ENCODE measurements around the gene CARNS1.

DNA sequence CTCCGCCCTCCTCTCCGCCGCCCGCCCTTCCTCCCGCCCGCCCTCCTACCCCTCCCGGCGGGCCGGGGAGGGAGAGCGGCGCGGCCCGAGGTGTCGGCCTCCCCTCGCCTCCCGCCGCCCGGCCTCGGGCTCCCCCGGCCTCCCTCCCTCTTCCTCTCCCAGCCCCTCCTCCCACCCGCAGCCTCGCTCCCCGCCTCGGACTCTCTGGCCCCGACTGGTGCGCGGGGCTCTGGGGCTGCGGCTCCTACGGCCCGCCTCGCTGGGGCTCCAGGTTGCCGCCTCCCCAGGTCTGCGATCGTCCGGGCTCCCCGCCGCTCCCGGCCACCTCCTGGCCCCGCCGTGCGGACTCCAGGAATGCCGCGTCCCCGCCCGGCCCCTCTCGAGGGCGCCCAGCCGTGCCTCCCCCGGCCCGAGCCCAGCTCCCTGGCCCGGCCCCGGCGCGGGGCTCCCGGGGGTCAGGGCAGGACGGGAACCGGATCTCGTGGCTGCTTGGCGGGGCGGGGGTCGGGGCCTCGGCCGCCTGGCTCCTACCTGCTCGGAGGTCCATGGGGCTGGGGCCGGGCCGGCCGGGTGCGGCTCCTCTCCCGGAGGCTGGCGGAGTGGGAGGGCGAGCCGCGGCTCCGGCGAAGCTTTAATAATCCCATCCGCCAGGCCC lies 42.4 kb upstream of the CARNS1 start, which contains the start of gene CLCF1:
- TF ChIP-seq POLR2A (IDR thresholded peaks at IDR 0.05), result peak in 1 of 4 donors; percentile 32
- TF ChIP-seq, protein P1, sequence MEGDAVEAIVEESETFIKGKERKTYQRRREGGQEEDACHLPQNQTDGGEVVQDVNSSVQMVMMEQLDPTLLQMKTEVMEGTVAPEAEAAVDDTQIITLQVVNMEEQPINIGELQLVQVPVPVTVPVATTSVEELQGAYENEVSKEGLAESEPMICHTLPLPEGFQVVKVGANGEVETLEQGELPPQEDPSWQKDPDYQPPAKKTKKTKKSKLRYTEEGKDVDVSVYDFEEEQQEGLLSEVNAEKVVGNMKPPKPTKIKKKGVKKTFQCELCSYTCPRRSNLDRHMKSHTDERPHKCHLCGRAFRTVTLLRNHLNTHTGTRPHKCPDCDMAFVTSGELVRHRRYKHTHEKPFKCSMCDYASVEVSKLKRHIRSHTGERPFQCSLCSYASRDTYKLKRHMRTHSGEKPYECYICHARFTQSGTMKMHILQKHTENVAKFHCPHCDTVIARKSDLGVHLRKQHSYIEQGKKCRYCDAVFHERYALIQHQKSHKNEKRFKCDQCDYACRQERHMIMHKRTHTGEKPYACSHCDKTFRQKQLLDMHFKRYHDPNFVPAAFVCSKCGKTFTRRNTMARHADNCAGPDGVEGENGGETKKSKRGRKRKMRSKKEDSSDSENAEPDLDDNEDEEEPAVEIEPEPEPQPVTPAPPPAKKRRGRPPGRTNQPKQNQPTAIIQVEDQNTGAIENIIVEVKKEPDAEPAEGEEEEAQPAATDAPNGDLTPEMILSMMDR (IDR thresholded peaks at IDR 0.05), result no peak

Data from esophagus squamous epithelium (tissue), 4 donors.